Measurements from ENCODE around the gene UBE3D.
"Not testable (repeated sequence)": the region's sequence is repeated elsewhere in the genome, so short reads cannot be mapped to it uniquely, and the experiment has no call there.

The UBE3D gene

GRCh38 chr6:82902290-82902689 is 163.4 kb downstream of the UBE3D start:
- Mint-ChIP-seq H3K9me3 (no peaks in the 10 kb centered on the region), H3K36me3 (ENCODE audit: low read depth) (peaks cover 12% of the 10 kb centered on the region), H3K27ac (no peak overlapping the region), H3K4me3 (no peak overlapping the region), H3K27me3 (no peaks in the 10 kb centered on the region), H3K4me1 (ENCODE audit: low read depth) (no peaks in the 10 kb centered on the region)
- no peak for DNase-seq

GRCh38 chr6:82894653-82895259 is 170.9 kb downstream of the UBE3D start:
- no peak for DNase-seq
- no peaks in the 10 kb centered on the region for H3K27me3 Mint-ChIP-seq
- peaks cover 49% of the 10 kb centered on the region for H3K36me3 Mint-ChIP-seq (ENCODE audit: low read depth)
- no peak overlapping the region for H3K4me3 Mint-ChIP-seq
- no peaks in the 10 kb centered on the region for H3K9me3 Mint-ChIP-seq
- H3K27ac Mint-ChIP-seq, result no peak overlapping the region
- H3K4me1 Mint-ChIP-seq (ENCODE audit: low read depth), result no peaks in the 10 kb centered on the region

DNA sequence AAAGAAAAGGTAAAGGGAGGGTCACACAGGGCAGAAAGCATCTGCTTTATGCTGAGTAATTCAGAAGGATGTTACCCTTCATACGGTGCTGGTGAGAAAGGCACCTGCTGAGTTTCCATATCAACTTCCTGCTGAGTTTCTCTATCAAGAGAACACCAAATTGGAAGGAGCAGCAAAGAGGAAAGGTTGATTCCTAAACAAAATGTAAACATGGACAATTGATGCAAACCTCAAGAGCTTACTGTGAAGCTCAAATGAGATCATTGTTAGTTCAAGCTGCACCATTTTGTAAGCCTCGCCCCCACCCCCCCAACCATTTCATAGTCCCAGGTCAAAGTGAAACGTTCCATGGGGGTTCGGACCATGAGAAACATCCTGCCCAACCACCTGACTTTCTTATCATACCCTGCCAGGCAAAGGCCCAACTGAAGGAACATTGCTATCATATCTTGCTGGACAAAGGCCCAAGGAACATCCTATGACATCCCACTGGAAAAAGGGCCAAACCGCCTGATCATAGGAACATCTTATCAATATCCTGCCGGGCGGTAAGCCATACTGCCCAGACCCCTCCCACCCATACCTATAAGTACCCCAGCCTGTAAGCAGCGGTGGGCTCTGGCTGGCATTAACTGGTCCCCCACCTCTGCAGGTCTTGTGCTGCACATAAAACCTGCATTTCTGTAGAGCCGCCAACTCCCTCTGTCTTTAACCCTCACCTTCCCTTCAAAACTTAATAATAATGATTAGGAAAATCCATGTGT is 171.6 kb downstream of the UBE3D start:
- no peaks in the 10 kb centered on the region for H3K4me1 Mint-ChIP-seq (ENCODE audit: low read depth)
- H3K27me3 Mint-ChIP-seq, result no peaks in the 10 kb centered on the region
- H3K27ac Mint-ChIP-seq, result no peak overlapping the region
- H3K36me3 Mint-ChIP-seq (ENCODE audit: low read depth), result peaks cover 48% of the 10 kb centered on the region
- no peak overlapping the region for H3K4me3 Mint-ChIP-seq
- DNase-seq, result no peak
- H3K9me3 Mint-ChIP-seq, result no peaks in the 10 kb centered on the region

GRCh38 chr6:82891503-82891902 is 174.1 kb downstream of the UBE3D start:
- not testable (repeated sequence) for H3K4me3 Mint-ChIP-seq; H3K9me3 Mint-ChIP-seq; H3K27me3 Mint-ChIP-seq; H3K4me1 Mint-ChIP-seq (ENCODE audit: low read depth); DNase-seq; H3K27ac Mint-ChIP-seq
- peaks cover 43% of the 10 kb centered on the region for H3K36me3 Mint-ChIP-seq (ENCODE audit: low read depth)

DNA sequence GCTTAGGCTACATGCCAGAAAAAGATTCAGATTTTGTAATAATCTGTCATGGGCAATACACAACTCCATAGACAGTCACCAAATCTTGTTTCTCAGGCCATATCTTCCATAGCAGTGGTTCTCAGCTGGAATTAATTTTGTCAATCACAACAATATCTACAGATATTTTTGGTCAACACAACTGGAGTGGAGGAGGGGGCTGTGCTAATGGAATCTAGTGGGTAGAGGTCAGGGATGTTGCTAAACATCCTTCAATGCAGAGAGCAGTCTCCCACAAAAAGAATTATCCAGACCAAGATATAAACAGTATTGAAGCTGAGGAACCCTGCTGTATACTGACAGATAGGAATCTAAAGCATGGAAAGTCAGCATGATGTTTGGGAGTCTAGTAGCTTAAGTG is 174.6 kb downstream of the UBE3D start:
- H3K4me3 Mint-ChIP-seq, result no peak overlapping the region
- DNase-seq, result no peak
- no peaks in the 10 kb centered on the region for H3K4me1 Mint-ChIP-seq (ENCODE audit: low read depth)
- peaks cover 43% of the 10 kb centered on the region for H3K36me3 Mint-ChIP-seq (ENCODE audit: low read depth)
- no peak overlapping the region for H3K27ac Mint-ChIP-seq
- no peaks in the 10 kb centered on the region for H3K27me3 Mint-ChIP-seq
- H3K9me3 Mint-ChIP-seq, result no peaks in the 10 kb centered on the region

GRCh38 chr6:82890240-82890639 is 175.4 kb downstream of the UBE3D start:
- Mint-ChIP-seq H3K36me3 (ENCODE audit: low read depth) (peaks cover 40% of the 10 kb centered on the region), H3K4me3 (no peak overlapping the region), H3K27me3 (no peaks in the 10 kb centered on the region), H3K9me3 (no peaks in the 10 kb centered on the region), H3K27ac (no peak overlapping the region), H3K4me1 (ENCODE audit: low read depth) (no peaks in the 10 kb centered on the region)
- no peak for DNase-seq

GRCh38 chr6:82889143-82889542 is 176.5 kb downstream of the UBE3D start:
- H3K36me3 Mint-ChIP-seq (ENCODE audit: low read depth), result peaks cover 36% of the 10 kb centered on the region
- no peaks in the 10 kb centered on the region for H3K4me1 Mint-ChIP-seq (ENCODE audit: low read depth)
- no peak overlapping the region for H3K4me3 Mint-ChIP-seq
- H3K9me3 Mint-ChIP-seq, result no peaks in the 10 kb centered on the region
- no peak overlapping the region for H3K27ac Mint-ChIP-seq
- DNase-seq, result no peak
- H3K27me3 Mint-ChIP-seq, result no peaks in the 10 kb centered on the region

GRCh38 chr6:82882363-82883023 is 183.1 kb downstream of the UBE3D start:
- no peaks in the 10 kb centered on the region for H3K36me3 Mint-ChIP-seq (ENCODE audit: low read depth)
- H3K27me3 Mint-ChIP-seq, result no peaks in the 10 kb centered on the region
- no peak overlapping the region for H3K4me3 Mint-ChIP-seq
- no peak overlapping the region for H3K27ac Mint-ChIP-seq
- DNase-seq, result no peak
- H3K9me3 Mint-ChIP-seq, result no peaks in the 10 kb centered on the region
- no peaks in the 10 kb centered on the region for H3K4me1 Mint-ChIP-seq (ENCODE audit: low read depth)

DNA sequence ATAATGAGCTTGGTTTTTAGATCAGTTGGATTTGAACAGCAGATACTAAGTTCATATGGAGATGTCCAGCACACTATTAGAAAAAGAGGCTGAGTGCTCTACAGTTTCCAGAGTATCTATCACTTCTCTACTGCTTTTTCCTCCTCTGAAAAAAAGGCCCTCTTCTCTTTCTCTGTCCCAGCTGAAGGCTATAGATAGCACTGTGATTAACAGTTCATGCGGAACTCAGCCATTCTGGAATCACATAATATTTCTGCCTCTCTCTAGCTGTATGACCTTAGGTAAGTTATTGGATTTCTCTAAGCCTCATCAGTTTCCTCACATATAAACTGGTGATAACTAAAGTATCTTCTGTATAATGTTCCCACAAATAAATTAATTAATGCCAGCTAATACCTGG is 184.1 kb downstream of the UBE3D start:
- H3K27ac Mint-ChIP-seq, result no peak overlapping the region
- H3K27me3 Mint-ChIP-seq, result no peaks in the 10 kb centered on the region
- H3K9me3 Mint-ChIP-seq, result no peaks in the 10 kb centered on the region
- DNase-seq, result no peak
- H3K4me1 Mint-ChIP-seq (ENCODE audit: low read depth), result no peaks in the 10 kb centered on the region
- no peaks in the 10 kb centered on the region for H3K36me3 Mint-ChIP-seq (ENCODE audit: low read depth)
- H3K4me3 Mint-ChIP-seq, result no peak overlapping the region

GRCh38 chr6:82878812-82879211 is 186.8 kb downstream of the UBE3D start:
- H3K4me3 Mint-ChIP-seq, result no peak overlapping the region
- H3K4me1 Mint-ChIP-seq (ENCODE audit: low read depth), result no peaks in the 10 kb centered on the region
- H3K36me3 Mint-ChIP-seq (ENCODE audit: low read depth), result no peaks in the 10 kb centered on the region
- no peak for DNase-seq
- no peaks in the 10 kb centered on the region for H3K9me3 Mint-ChIP-seq
- H3K27me3 Mint-ChIP-seq, result no peaks in the 10 kb centered on the region
- H3K27ac Mint-ChIP-seq, result no peak overlapping the region

DNA sequence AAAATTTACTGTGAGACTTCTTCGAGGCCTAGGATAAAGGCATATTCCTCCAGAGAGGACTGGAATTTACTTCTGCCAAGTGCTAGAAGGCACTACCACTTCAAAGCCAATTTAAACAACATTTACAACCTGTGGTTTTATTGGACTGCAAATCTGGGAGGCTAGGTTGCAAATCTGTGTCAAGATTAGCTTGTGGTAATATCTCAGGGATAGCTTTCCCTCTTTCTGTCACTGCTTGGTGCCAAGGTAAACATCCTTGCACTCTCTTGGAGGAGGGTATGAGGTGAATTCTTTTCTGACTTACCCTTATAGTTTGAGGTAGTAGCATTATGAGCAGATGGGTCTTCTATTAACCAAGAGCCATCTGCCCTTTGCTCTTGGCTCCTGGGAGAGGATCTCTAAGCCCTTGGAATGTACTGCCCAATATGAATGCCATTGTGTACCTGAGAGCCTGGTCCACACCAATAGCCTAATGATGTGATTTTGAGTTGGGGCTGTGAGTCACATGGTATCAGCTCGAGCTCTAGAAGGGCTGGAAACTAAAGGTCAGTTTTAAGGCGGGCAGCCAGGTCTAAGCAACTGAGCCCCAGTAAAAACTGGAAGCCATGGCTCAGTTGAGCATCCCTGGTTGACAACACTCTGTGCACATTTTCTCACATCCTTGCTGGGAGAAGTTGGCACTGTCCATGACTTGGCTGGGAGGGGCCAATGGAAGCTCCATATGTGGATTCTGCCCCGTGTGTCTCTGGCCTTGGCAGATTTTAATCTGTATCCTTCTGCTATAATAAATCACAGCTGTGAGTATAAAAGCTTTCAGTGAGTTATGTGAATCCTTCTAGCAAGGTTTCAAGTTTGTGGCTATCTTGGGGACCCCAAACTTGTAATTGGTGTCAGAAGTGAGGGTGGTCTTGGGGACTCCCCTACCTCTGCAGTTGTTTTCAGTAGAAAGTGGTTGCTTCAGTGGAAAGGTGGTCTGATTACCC is 188.1 kb downstream of the UBE3D start:
- H3K27ac Mint-ChIP-seq, result no peak overlapping the region
- H3K4me3 Mint-ChIP-seq, result no peak overlapping the region
- no peaks in the 10 kb centered on the region for H3K27me3 Mint-ChIP-seq
- H3K4me1 Mint-ChIP-seq (ENCODE audit: low read depth), result no peaks in the 10 kb centered on the region
- H3K36me3 Mint-ChIP-seq (ENCODE audit: low read depth), result no peaks in the 10 kb centered on the region
- H3K9me3 Mint-ChIP-seq, result no peaks in the 10 kb centered on the region
- DNase-seq, result no peak

DNA sequence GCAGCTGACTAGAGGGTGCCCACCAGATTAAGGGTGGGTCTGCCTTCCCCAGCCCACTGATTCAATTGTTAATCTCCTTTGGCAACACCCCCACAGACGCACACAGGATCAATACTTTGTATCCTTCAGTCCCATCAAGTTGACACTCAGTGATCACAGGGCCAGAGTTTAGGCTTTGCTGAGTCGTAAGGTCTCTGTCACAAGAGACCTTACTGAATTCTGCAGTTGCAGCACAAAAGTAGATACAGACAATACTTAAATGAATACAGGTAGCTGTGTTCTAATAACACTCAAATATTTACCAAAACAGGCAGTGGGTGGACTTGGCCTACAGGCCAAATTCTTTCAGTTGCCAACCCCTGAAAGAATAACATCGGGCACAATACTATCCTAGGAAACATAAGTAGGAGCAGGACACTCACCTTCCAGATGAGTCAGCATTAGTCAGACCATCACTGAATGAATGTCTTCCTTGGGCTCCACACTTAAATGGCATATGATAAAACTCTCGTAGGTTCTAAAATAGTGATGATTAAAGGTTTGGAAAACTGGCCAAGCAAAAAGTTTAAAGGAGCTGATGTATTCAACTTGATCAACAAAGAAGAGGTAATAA is 190.0 kb downstream of the UBE3D start:
- no peak overlapping the region for H3K27ac Mint-ChIP-seq
- DNase-seq, result no peak
- no peaks in the 10 kb centered on the region for H3K4me1 Mint-ChIP-seq (ENCODE audit: low read depth)
- no peaks in the 10 kb centered on the region for H3K27me3 Mint-ChIP-seq
- H3K9me3 Mint-ChIP-seq, result no peaks in the 10 kb centered on the region
- no peaks in the 10 kb centered on the region for H3K36me3 Mint-ChIP-seq (ENCODE audit: low read depth)
- no peak overlapping the region for H3K4me3 Mint-ChIP-seq

GRCh38 chr6:82874867-82875266 is 190.8 kb downstream of the UBE3D start:
- Mint-ChIP-seq H3K9me3 (no peaks in the 10 kb centered on the region), H3K27me3 (no peaks in the 10 kb centered on the region), H3K27ac (no peak overlapping the region), H3K36me3 (ENCODE audit: low read depth) (no peaks in the 10 kb centered on the region), H3K4me3 (no peak overlapping the region), H3K4me1 (ENCODE audit: low read depth) (no peaks in the 10 kb centered on the region)
- no peak for DNase-seq

- Mint-ChIP-seq H3K36me3 (ENCODE audit: low read depth) (no peaks in the 10 kb centered on the region), H3K9me3 (no peaks in the 10 kb centered on the region), H3K4me1 (ENCODE audit: low read depth) (no peaks in the 10 kb centered on the region), H3K4me3 (no peak overlapping the region), H3K27me3 (no peaks in the 10 kb centered on the region), H3K27ac (no peak overlapping the region)
- no peak for DNase-seq
Observed at GRCh38 chr6:82872185-82872584, 193.5 kb downstream of the UBE3D start.
